ENCODE data around the gene LRRC7. TPM values are rescaled to one million over a fixed set of nuclear protein-coding genes. Genes with fewer than 3 reads are reported as not detected.

Gene LRRC7
- total RNA-seq, 2 donors from 2014 or later, result not detected

GRCh38 chr1:70140343-70140742 is 572.6 kb downstream of the LRRC7 start:
- Mint-ChIP-seq H3K4me1 (ENCODE audit: low read depth in 2 of 2) (no peaks in the 10 kb centered on the region), H3K27me3 (peaks cover 0 to 8% of the 10 kb centered on the region in 2 donors), H3K4me3 (no peak overlapping the region), H3K36me3 (no peaks in the 10 kb centered on the region), H3K27ac (no peak overlapping the region), H3K9me3 (no peaks in the 10 kb centered on the region)
- ATAC-seq, result no peak
- no peak for DNase-seq (ENCODE audit: low spot score)

- Mint-ChIP-seq H3K36me3 (no peaks in the 10 kb centered on the region), H3K27ac (no peak overlapping the region), H3K4me1 (ENCODE audit: low read depth in 2 of 2) (no peaks in the 10 kb centered on the region), H3K4me3 (no peak overlapping the region), H3K27me3 (peaks cover 0 to 2% of the 10 kb centered on the region in 2 donors), H3K9me3 (no peaks in the 10 kb centered on the region)
- ATAC-seq (no peak), DNase-seq (ENCODE audit: low spot score) (no peak)
Measured at GRCh38 chr1:70140894-70141293, 573.2 kb downstream of the LRRC7 start.

DNA sequence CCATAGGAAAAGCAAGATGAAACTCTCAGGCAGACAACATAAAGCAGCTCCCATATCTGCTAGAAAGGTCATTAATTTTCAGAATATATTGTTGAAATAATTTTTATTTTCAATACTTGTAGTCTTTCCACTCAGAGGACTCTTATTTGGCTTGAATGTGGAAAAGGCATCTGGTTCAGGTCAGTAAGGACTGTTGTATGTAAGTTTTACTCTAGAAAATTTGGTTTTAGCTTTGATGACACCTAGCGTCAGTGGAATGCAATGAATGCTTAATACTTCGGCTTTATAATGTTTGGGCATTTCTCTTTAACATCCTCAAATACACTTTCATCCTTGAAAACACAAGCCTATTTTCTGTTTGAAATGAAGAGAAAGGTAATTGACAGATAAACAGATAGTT is 574.4 kb downstream of the LRRC7 start:
- Mint-ChIP-seq H3K36me3 (no peaks in the 10 kb centered on the region), H3K9me3 (no peaks in the 10 kb centered on the region), H3K27me3 (no peaks in the 10 kb centered on the region), H3K27ac (no peak overlapping the region), H3K4me1 (ENCODE audit: low read depth in 2 of 2) (no peaks in the 10 kb centered on the region), H3K4me3 (no peak overlapping the region)
- DNase-seq (ENCODE audit: low spot score) (no peak), ATAC-seq (no peak)

DNA sequence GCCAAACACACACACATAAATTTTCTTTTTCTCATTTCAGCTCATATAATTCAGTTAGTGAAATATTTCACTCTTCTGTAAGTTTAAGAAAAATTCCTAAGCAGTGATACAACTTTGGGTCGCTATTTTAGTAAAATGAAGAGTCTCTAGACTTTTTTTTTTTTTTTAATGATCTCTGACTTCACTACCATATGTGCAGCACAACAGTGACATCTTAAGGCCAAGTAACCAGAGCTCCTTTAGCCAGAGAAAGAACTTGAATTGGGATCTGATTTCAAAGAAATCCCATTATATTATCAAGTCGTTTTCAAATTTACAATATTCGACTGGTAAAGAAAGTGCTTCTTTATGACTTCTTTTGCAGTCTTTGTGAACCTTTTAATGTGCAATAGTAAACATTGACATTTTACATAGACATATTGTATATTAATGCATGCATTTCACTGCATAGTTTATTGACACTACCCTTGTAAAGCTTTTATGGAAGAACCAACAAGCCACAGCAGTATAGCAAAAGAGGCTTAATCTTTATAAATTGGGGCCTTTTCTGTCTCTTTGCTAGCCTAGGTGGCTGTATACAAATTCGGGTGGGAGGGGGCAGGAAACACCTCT is 575.4 kb downstream of the LRRC7 start:
- Mint-ChIP-seq H3K27me3 (no peaks in the 10 kb centered on the region), H3K27ac (no peak overlapping the region), H3K9me3 (no peaks in the 10 kb centered on the region), H3K36me3 (no peaks in the 10 kb centered on the region), H3K4me1 (ENCODE audit: low read depth in 2 of 2) (no peaks in the 10 kb centered on the region), H3K4me3 (no peak overlapping the region)
- ATAC-seq, result no peak
- no peak for DNase-seq (ENCODE audit: low spot score)

DNA sequence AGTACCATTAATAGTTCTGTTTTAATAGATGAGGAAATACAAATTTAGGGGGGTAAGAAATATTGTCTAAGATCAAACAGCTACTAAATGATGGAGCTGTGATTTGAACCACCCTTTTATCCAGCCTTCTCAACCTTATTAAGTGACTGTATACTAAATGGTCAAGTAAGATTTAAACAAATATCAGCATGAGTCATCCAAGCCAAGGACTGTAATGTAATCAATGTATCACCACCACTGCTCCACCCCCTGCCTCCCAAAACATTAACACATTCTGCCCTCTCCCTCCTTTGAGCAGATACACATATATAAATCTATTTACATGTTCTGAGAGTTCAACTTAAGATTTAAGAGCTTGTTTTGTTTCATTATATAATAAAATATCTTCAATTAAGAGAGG is 578.8 kb downstream of the LRRC7 start:
- H3K27me3 Mint-ChIP-seq, result no peaks in the 10 kb centered on the region
- no peaks in the 10 kb centered on the region for H3K4me1 Mint-ChIP-seq (ENCODE audit: low read depth in 2 of 2)
- peaks cover 4% of the 10 kb centered on the region for H3K36me3 Mint-ChIP-seq
- H3K4me3 Mint-ChIP-seq, result no peak overlapping the region
- H3K27ac Mint-ChIP-seq, result no peak overlapping the region
- DNase-seq (ENCODE audit: low spot score), result no peak
- no peak for ATAC-seq
- no peaks in the 10 kb centered on the region for H3K9me3 Mint-ChIP-seq

DNA sequence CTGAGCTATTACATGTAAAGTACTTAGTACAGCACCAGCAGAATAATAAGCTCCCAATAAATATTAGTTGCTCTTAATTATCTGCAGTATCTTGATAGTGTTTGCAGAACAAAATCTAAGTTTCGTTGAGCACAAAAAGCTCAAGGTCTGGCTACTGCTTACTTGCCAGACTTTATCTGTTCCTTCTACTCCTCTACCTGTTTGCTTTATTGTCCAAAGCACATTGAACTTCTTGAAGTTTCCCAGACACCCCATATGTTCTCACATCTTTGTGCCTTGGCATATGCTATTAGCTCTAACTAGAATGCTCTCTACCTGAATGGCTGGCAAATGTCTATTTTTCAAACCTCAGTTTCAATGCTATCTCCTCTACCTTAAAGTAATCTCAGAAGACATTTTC is 582.7 kb downstream of the LRRC7 start:
- Mint-ChIP-seq H3K4me1 (ENCODE audit: low read depth in 2 of 2) (no peaks in the 10 kb centered on the region), H3K36me3 (peaks cover 4% of the 10 kb centered on the region), H3K27me3 (no peaks in the 10 kb centered on the region), H3K4me3 (no peak overlapping the region), H3K27ac (no peak overlapping the region), H3K9me3 (no peaks in the 10 kb centered on the region)
- DNase-seq (ENCODE audit: low spot score) (no peak), ATAC-seq (no peak)

GRCh38 chr1:70153739-70154138 is 586.0 kb downstream of the LRRC7 start:
- ATAC-seq (no peak), DNase-seq (ENCODE audit: low spot score) (no peak)
- H3K27me3 Mint-ChIP-seq, result no peaks in the 10 kb centered on the region
- H3K4me3 Mint-ChIP-seq, result no peak overlapping the region
- H3K4me1 Mint-ChIP-seq (ENCODE audit: low read depth in 2 of 2), result no peaks in the 10 kb centered on the region
- H3K9me3 Mint-ChIP-seq, result no peaks in the 10 kb centered on the region
- H3K36me3 Mint-ChIP-seq, result peaks cover 4% of the 10 kb centered on the region
- no peak overlapping the region for H3K27ac Mint-ChIP-seq

DNA sequence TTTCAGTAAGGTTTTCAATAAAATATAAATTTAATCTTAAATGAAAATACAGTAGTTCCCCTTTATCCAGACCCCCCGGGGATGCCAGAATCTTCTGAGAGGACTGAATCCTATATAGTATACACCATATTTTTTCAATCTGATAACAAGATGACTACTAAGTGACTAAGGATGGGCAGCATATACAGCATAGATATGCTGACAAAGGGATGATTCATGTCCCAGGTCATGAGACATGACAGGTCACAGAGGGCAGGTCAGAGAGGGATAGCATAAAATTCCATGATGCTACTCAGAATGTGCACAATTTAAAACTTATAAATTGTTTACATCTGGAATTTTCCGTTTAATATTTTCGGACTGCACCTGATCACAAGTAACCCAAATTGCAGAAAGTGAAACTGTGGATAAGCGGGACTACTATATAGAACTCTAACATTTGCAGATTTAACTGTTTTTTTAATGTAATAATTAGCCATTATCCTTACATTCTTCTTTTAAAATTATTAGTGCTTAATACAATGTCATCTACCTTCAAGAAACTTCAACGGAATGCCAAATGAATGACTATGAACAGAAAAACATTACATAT is 588.9 kb downstream of the LRRC7 start:
- H3K27ac Mint-ChIP-seq, result no peak overlapping the region
- H3K9me3 Mint-ChIP-seq, result no peaks in the 10 kb centered on the region
- no peak overlapping the region for H3K4me3 Mint-ChIP-seq
- no peaks in the 10 kb centered on the region for H3K36me3 Mint-ChIP-seq
- ATAC-seq (no peak), DNase-seq (ENCODE audit: low spot score) (no peak)
- H3K27me3 Mint-ChIP-seq, result no peaks in the 10 kb centered on the region
- no peaks in the 10 kb centered on the region for H3K4me1 Mint-ChIP-seq (ENCODE audit: low read depth in 2 of 2)

- DNase-seq (ENCODE audit: low spot score) (no peak), ATAC-seq (no peak)
- peaks cover 0 to 8% of the 10 kb centered on the region in 2 donors for H3K4me1 Mint-ChIP-seq (ENCODE audit: low read depth in 2 of 2)
- no peak overlapping the region for H3K27ac Mint-ChIP-seq
- no peak overlapping the region for H3K4me3 Mint-ChIP-seq
- H3K9me3 Mint-ChIP-seq, result no peaks in the 10 kb centered on the region
- no peaks in the 10 kb centered on the region for H3K27me3 Mint-ChIP-seq
- no peaks in the 10 kb centered on the region for H3K36me3 Mint-ChIP-seq
Measured at GRCh38 chr1:70164350-70164749, 596.6 kb downstream of the LRRC7 start.

- no peaks in the 10 kb centered on the region for H3K9me3 Mint-ChIP-seq
- peaks cover 10% of the 10 kb centered on the region for H3K36me3 Mint-ChIP-seq
- H3K27me3 Mint-ChIP-seq, result no peaks in the 10 kb centered on the region
- no peak overlapping the region for H3K27ac Mint-ChIP-seq
- DNase-seq (ENCODE audit: low spot score) (no peak), ATAC-seq (no peak)
- peaks cover 0 to 17% of the 10 kb centered on the region in 2 donors for H3K4me1 Mint-ChIP-seq (ENCODE audit: low read depth in 2 of 2)
- H3K4me3 Mint-ChIP-seq, result no peak overlapping the region
Measured at GRCh38 chr1:70168283-70168682, 600.6 kb downstream of the LRRC7 start.

- DNase-seq (ENCODE audit: low spot score) (no peak), ATAC-seq (peak in 1 of 2 donors; percentile 73)
- Mint-ChIP-seq H3K27ac (peak overlapping the region in 1 of 2 donors; percentile 27), H3K27me3 (no peaks in the 10 kb centered on the region), H3K9me3 (no peaks in the 10 kb centered on the region), H3K4me3 (peak overlapping the region; percentile 19), H3K36me3 (peaks cover 14% of the 10 kb centered on the region), H3K4me1 (ENCODE audit: low read depth in 2 of 2) (peaks cover 0 to 17% of the 10 kb centered on the region in 2 donors)
Measured at GRCh38 chr1:70169018-70169839, 601.5 kb downstream of the LRRC7 start.

GRCh38 chr1:70171512-70171911 is 603.8 kb downstream of the LRRC7 start:
- Mint-ChIP-seq H3K36me3 (peaks cover 14% of the 10 kb centered on the region), H3K9me3 (no peaks in the 10 kb centered on the region), H3K27ac (no peak overlapping the region), H3K27me3 (no peaks in the 10 kb centered on the region), H3K4me1 (ENCODE audit: low read depth in 2 of 2) (peaks cover 0 to 17% of the 10 kb centered on the region in 2 donors), H3K4me3 (no peak overlapping the region)
- ATAC-seq (no peak), DNase-seq (ENCODE audit: low spot score) (no peak)
